Kidney (tissue), 14 donors: ENCODE results near the gene DDX5. TPM values are rescaled to one million over a fixed set of nuclear protein-coding genes. Genes with fewer than 3 reads are reported as not detected.
"Not testable (repeated sequence)": the region's sequence is repeated elsewhere in the genome, so short reads cannot be mapped to it uniquely, and the experiment has no call there.

ENCODE experiments used
- DNase-seq, 5 donors: peaks; one replicate each; pipeline ENCODE4 v3.0.0-alpha.2; 2013 to 2020
- FAIRE-seq: peaks from 2 replicates; lab custom pipeline; 2012; peaks lifted over from hg19 to GRCh38; lab: Jason Lieb, UNC
- H3K27ac ChIP-seq, 2 donors: one replicate each; pipeline ENCODE4 v1.7.0; 2013; ENCODE audit warnings: low read depth in 2 of 2, low read length in 2 of 2, inconsistent platforms in 1 of 2
- H3K27me3 ChIP-seq: one replicate; pipeline ENCODE4 v1.7.1; 2013; ENCODE audit warnings: low read length, inconsistent platforms; ENCODE audit not compliant: control insufficient read depth, insufficient read depth
- H3K36me3 ChIP-seq, 3 donors: one replicate each; pipeline versions ENCODE4 v1.7.0 to v1.7.1; 2013; ENCODE audit warnings: low read length in 3 of 3, control low read depth in 1 of 3, inconsistent platforms in 1 of 3; ENCODE audit not compliant: insufficient read depth in 3 of 3, control insufficient read depth in 2 of 3
- H3K4me1 ChIP-seq, 3 donors: one replicate each; pipeline versions ENCODE4 v1.7.0 to v1.7.1; 2013; ENCODE audit warnings: low read length in 3 of 3, inconsistent platforms in 1 of 3, low read depth in 1 of 3; ENCODE audit not compliant: control insufficient read depth in 2 of 3, insufficient read depth in 2 of 3
- H3K4me3 ChIP-seq, 3 donors: one replicate each; pipeline versions ENCODE4 v1.7.0 to v1.8.1; 2013; ENCODE audit warnings: low read length in 3 of 3, control low read depth in 1 of 3, inconsistent platforms in 1 of 3
- H3K9ac ChIP-seq, 3 donors: one replicate each; pipeline versions ENCODE4 v1.7.0 to v1.7.1; 2013; ENCODE audit warnings: low read length in 3 of 3, control low read depth in 1 of 3, inconsistent platforms in 1 of 3
- H3K9me3 ChIP-seq, 3 donors: one replicate each; pipeline versions ENCODE4 v1.7.0 to v1.7.1; 2013; ENCODE audit warnings: low read length in 3 of 3, control low read depth in 1 of 3, inconsistent platforms in 1 of 3; ENCODE audit not compliant: control insufficient read depth in 2 of 3, insufficient read depth in 1 of 3
- CTCF ChIP-seq: IDR thresholded peaks from 3 replicates; pipeline ENCODE4 v1.5.1; 2012; ENCODE audit warnings: mild to moderate bottlenecking, moderate library complexity, borderline replicate concordance; ENCODE audit not compliant: insufficient read depth; ENCODE audit errors: extremely low read depth
- intact Hi-C: fragments of 100-400 bp; cut with DNase I; formaldehyde crosslinking; loops from one replicate; pipeline ENCODE4 v1.11.1; 2022
- polyA plus RNA-seq: library from polyadenylated mRNA; stranded (reverse); fragments of 350-450 nt; fragmentation: Illumina TruSeq; extraction: RNeasy Lipid Tissue Mini Kit (QIAGEN cat#74804); gene quantifications from one replicate; pipeline ENCODE4 v1.2.3, GENCODE V29; 2014; ENCODE audit warnings: low read depth, low replicate concordance; ENCODE audit not compliant: insufficient read depth
- total RNA-seq: library from RNA; stranded (reverse); fragmentation: NEBNext Ultra II Directional; extraction: Animal tissue kit (Norgen Biotek cat#: 25700); gene quantifications from one replicate; pipeline ENCODE4 v1.2.1, GENCODE V29; 2021
- donor health status: control.
- donor health status: control.
- donor health status: control.
- donor health status: control.
- donor health status: control.
- donor health status: DM: yes; HTN: yes; CAD: no.
- donor health status: Normal renal cell carcinoma (clear cell type).

The DDX5 gene
- total and polyA plus RNA-seq, 2 donors from 2014 or later, result 343 to 769 TPM

- Histone ChIP-seq H3K36me3 (no peaks in the 10 kb centered on the region), H3K9ac (no peak overlapping the region), H3K27me3 (no peaks in the 10 kb centered on the region), H3K9me3 (no peaks in the 10 kb centered on the region), H3K27ac (no peak overlapping the region), H3K4me3 (no peak overlapping the region), H3K4me1 (no peaks in the 10 kb centered on the region)
- DNase-seq (no peak), FAIRE-seq (no peak)
- intact Hi-C loops, result no loop called here
- no peak for TF ChIP-seq CTCF
Observed at GRCh38 chr17:64472564-64472963, 33.5 kb downstream of the DDX5 start.

- no peaks in the 10 kb centered on the region for H3K36me3 ChIP-seq
- TF ChIP-seq CTCF, result no peak
- FAIRE-seq (no peak), DNase-seq (no peak)
- no peak overlapping the region for H3K27ac ChIP-seq
- H3K4me1 ChIP-seq, result no peaks in the 10 kb centered on the region
- no peak overlapping the region for H3K4me3 ChIP-seq
- intact Hi-C loops, result no loop called here
- no peaks in the 10 kb centered on the region for H3K27me3 ChIP-seq
- H3K9ac ChIP-seq, result no peak overlapping the region
- no peaks in the 10 kb centered on the region for H3K9me3 ChIP-seq
Observed at GRCh38 chr17:64471440-64471839, 34.6 kb downstream of the DDX5 start.

- Histone ChIP-seq H3K4me3 (no peak overlapping the region), H3K9ac (no peak overlapping the region), H3K9me3 (no peaks in the 10 kb centered on the region), H3K27ac (no peak overlapping the region), H3K27me3 (no peaks in the 10 kb centered on the region), H3K36me3 (no peaks in the 10 kb centered on the region), H3K4me1 (no peaks in the 10 kb centered on the region)
- intact Hi-C loops, result no loop called here
- no peak for TF ChIP-seq CTCF
- no peak for FAIRE-seq
- DNase-seq, result peak in 2 of 5 donors; percentile 8 to 15
Observed at GRCh38 chr17:64470625-64471024, 35.5 kb downstream of the DDX5 start.

GRCh38 chr17:64466834-64467233 lies 39.3 kb downstream of the DDX5 start:
- H3K27ac ChIP-seq, H3K27me3 ChIP-seq, H3K4me3 ChIP-seq, H3K4me1 ChIP-seq, H3K9ac ChIP-seq, FAIRE-seq, H3K36me3 ChIP-seq, H3K9me3 ChIP-seq, intact Hi-C loops, DNase-seq: not testable (repeated sequence)
